GM12801 (cell line): ENCODE results near the gene CARHSP1.

Experiments
- CTCF ChIP-seq: IDR thresholded peaks from one replicate; pipeline ENCODE4 v1.5.1; 2011; ENCODE audit warnings: control low read depth; ENCODE audit not compliant: insufficient read length; ENCODE audit errors: extremely low read depth

The CARHSP1 gene

GRCh38 chr16:8889893-8890548 lies 21.2 kb upstream of the CARHSP1 start:
- TF ChIP-seq CTCF: no peak

GRCh38 chr16:8888951-8889892 lies 20.4 kb upstream of the CARHSP1 start:
- TF ChIP-seq CTCF: no peak

- no peak for TF ChIP-seq CTCF
These were observed 19.2 kb upstream of the CARHSP1 start for GRCh38 chr16:8887952-8888560.

GRCh38 chr16:8887431-8887765 lies 18.6 kb upstream of the CARHSP1 start:
- TF ChIP-seq CTCF: no peak

GRCh38 chr16:8886593-8887430 lies 18.0 kb upstream of the CARHSP1 start:
- no peak for TF ChIP-seq CTCF

- TF ChIP-seq CTCF: no peak
These were observed 17.1 kb upstream of the CARHSP1 start for GRCh38 chr16:8885674-8886592.
